Astrocyte of the cerebellum (primary cell): ENCODE measurements around the gene THAP4.

Experiments used
- DNase-seq: peaks from one replicate; pipeline ENCODE4 v3.0.0-alpha.2; 2011; ENCODE audit warnings: low read depth
- H3K4me3 ChIP-seq: 2 replicates; pipeline ENCODE4 v1.5.1; 2011; ENCODE audit warnings: mild to moderate bottlenecking, low read depth, low read length, moderate library complexity
- in situ Hi-C: cut with HindIII; loops from 2 replicates; pipeline ENCODE4 v1.10.0; 2017; ENCODE audit warnings: low sequenced_read_pairs
- TF ChIP-seq, protein P1 (sequence below): IDR thresholded peaks from 2 replicates; pipeline ENCODE4 v1.5.1; 2012; ENCODE audit warnings: low read length, low read depth, moderate library complexity, mild to moderate bottlenecking; ENCODE audit errors: missing control alignments

THAP4 gene, protein sequence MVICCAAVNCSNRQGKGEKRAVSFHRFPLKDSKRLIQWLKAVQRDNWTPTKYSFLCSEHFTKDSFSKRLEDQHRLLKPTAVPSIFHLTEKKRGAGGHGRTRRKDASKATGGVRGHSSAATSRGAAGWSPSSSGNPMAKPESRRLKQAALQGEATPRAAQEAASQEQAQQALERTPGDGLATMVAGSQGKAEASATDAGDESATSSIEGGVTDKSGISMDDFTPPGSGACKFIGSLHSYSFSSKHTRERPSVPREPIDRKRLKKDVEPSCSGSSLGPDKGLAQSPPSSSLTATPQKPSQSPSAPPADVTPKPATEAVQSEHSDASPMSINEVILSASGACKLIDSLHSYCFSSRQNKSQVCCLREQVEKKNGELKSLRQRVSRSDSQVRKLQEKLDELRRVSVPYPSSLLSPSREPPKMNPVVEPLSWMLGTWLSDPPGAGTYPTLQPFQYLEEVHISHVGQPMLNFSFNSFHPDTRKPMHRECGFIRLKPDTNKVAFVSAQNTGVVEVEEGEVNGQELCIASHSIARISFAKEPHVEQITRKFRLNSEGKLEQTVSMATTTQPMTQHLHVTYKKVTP

DNA sequence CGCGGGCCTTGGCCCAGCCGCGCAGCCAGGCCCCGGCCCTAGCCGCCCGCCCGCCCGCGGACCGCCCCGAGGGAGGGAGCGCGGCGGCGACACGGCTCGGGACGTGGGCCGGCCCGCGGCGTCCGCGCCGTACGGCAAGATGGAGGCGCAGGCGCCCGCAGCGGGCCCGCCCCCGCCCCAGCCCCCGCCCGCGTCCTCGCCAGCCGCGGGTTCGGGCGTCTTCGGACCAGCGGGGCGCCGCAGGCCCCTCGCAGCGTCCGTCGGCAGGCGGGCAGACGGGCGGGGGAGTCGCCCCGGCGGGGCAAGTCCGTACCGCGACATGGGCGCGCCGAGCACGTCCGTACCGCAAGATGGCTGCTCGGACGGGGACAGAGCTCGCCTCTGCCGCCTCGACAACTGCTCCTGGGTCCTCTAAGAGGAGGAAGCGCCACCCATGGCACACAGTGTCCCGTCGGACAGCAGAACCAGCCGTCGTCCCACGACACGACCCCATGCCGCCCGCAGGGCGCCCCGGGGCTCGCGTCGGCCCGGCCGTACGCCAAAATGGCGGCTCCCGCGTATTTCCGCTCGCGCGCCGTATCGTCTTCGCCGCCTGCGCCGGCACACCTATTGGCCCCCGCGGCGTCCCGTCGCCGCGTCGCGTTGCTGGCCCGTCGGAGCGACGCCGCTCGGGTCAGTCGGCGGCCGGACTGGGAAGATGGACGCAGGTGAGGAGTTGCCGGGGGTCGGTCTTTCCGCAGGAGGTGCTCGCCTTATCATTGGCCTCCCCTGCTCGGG lies at the start of gene THAP4, which contains the start of gene ATG4B:
TSS of gene THAP4 (minus strand) at position 141 of the 777 bp plus-strand sequence. CDS start 141 bp downstream, outside the sequence.
TSS of gene ATG4B (plus strand) at position 676 of the 777 bp plus-strand sequence. CDS start at position 698, 22 bp downstream.
- peak within 1 kb of the TSS; percentile 86 for H3K4me3 ChIP-seq
- peak; percentile 31 for DNase-seq
- in situ Hi-C loops, result no loop called here

DNA sequence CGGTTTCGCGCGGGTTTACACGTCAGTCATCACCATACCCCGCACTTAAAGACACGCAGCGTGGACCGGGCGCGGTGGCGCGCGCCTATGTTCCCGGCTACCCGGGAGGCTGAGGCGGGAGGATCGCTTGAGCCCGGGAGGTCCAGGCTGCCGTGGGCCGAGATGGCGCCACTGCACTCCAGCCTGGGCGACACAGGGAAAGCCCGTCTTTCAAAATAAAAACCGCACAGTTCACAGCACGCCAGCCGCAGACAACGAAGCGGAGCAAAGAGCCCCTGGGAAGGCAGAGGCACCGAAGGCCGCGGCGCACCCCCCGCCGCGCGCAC lies 49.3 kb upstream of the THAP4 start:
- peak overlapping the region; percentile 66 for H3K4me3 ChIP-seq
- DNase-seq, result no peak
- TF ChIP-seq, protein P1, sequence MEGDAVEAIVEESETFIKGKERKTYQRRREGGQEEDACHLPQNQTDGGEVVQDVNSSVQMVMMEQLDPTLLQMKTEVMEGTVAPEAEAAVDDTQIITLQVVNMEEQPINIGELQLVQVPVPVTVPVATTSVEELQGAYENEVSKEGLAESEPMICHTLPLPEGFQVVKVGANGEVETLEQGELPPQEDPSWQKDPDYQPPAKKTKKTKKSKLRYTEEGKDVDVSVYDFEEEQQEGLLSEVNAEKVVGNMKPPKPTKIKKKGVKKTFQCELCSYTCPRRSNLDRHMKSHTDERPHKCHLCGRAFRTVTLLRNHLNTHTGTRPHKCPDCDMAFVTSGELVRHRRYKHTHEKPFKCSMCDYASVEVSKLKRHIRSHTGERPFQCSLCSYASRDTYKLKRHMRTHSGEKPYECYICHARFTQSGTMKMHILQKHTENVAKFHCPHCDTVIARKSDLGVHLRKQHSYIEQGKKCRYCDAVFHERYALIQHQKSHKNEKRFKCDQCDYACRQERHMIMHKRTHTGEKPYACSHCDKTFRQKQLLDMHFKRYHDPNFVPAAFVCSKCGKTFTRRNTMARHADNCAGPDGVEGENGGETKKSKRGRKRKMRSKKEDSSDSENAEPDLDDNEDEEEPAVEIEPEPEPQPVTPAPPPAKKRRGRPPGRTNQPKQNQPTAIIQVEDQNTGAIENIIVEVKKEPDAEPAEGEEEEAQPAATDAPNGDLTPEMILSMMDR, result no peak
- in situ Hi-C loops, result no loop called here

More for the DNA sequence above, at the start of gene THAP4, which contains the start of gene ATG4B:
- TF ChIP-seq, protein P1, result no peak

DNA sequence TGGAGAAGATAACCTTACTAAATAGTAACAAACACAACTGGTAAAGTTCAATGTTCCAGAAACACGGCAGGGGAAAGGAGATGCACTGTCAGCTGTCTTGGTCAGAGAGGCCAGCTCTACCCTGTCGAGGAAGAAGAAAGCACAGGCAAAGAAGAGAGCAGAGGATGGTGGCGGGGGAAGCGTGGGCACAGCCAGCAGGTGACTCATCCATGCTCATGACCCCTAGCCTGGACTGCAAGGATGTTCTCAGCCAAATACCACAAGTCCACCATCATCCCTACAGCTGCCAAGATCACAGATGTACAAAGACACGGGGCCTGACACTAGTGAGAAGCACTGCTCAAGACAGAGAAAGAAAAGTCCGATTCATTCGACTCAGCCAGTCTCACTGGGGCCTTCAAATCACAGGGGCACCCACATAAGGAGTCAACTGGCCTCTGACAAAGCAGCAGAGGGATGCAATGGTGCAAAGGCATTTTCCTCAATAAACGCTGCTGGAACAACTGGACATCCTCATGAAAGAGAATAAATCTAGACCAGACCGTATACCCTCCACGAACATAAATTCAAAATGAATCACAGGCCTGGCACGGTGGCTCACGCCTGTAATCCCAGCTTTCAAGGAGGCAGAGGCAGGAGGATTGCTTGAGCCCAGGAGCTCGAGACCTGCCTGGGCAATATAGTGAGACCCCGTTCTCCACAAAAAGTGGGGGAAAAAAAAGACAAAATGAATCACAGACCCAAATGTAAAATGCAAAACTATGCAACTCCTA lies 44.1 kb upstream of the THAP4 start:
- no peak overlapping the region for H3K4me3 ChIP-seq
- peak; percentile 85 for DNase-seq
- TF ChIP-seq, protein P1, result no peak
- in situ Hi-C loops, result no loop called here

DNA sequence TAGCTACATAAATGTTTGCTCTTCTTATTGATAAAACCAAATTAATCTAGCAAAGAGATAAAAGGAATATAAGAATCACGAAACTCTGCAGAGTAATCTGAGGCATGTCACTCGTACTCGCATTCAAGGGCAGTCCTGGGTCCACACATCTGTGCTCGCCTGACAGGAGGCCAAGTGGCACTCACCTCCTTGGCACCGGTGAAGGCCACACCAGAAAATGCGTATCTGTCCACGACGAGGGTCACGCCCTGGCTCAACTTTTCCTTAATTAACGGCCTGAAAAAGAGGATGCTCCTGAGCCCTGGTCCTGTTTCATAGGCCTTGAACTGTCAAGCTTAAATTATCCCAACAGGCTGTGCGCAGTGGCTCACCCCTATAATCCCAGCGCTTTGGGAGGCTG lies 43.1 kb upstream of the THAP4 start:
- in situ Hi-C loops, result no loop called here
- TF ChIP-seq, protein P1, result no peak
- no peak overlapping the region for H3K4me3 ChIP-seq
- DNase-seq, result no peak

DNA sequence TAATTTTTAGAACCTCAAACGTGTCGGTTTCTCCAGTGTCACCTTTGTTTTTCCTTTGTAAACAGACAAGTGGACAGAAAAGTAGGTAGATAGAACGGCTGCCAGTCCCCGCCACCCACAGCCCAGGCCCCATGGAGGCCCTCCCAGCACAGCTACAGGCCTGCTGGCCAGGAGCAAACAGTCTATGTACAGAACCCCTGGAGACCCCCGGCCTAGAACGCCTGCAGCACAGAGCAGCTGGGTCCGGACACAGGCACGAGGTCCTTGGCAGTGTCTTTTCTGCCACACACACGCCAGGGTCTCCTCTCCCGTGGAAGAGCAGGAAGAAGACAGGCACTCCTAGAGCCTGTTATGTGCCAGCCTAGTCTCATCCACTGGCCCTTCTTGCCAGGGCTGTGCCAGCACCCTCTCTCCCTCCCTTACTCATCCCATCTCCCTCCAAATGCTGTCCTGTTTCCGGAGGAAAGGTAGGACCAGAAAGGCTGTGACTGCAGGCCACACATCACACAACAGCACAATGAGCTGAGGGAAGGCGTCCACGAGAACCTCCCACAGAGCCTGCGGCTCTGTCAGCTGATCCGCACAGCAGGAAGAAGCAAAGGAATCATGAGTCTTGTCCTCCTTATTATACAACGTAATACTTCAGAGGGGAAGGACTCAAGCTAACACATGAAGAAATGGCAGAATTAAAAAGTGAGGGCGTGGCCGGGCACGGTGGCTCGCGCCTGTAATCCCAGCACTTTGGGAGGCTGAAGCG lies 42.0 kb upstream of the THAP4 start:
- H3K4me3 ChIP-seq, result no peak overlapping the region
- in situ Hi-C loops, result loop anchor here (10.0 kb wide), 1 partner anchor 46 kb away; no protein-coding TSS in a partner anchor
- TF ChIP-seq, protein P1, result no peak
- DNase-seq, result no peak
